ENCODE results near the gene C19orf73. TPM values are rescaled to one million over a fixed set of nuclear protein-coding genes. Genes with fewer than 3 reads are reported as not detected.

C19orf73 gene
- total and polyA plus RNA-seq, 9 of the 15 experiments (the other 6 are each of a cell fraction or from before 2014, with no cell fraction given) = 0.08 to 7.4 (median 1.4) TPM

GRCh38 chr19:49109051-49109450 is 9.9 kb downstream of the C19orf73 start (continued):
- no peak for TF ChIP-seq HES1 (IDR thresholded peaks at IDR 0.05; ENCODE audit: low read depth)
- TF ChIP-seq PML (IDR thresholded peaks at IDR 0.05; ENCODE audit: low read length) = 0 out of 2 replicates have a peak, but pooled peaks have one; percentile 11
- TF ChIP-seq ZBTB5 (IDR thresholded peaks at IDR 0.05) = no peak
- TF ChIP-seq MTA1 (IDR thresholded peaks at IDR 0.05; ENCODE audit: borderline replicate concordance) = no peak
- no peak for TF ChIP-seq NFIC (IDR thresholded peaks at IDR 0.05)
- peak; percentile 43; the same call in 1 of the 2 replicates for TF ChIP-seq PKNOX1 (IDR thresholded peaks at IDR 0.05)

Data from K562 (cell line).